ENCODE measurements around the gene RAB25.

RAB25 gene

DNA sequence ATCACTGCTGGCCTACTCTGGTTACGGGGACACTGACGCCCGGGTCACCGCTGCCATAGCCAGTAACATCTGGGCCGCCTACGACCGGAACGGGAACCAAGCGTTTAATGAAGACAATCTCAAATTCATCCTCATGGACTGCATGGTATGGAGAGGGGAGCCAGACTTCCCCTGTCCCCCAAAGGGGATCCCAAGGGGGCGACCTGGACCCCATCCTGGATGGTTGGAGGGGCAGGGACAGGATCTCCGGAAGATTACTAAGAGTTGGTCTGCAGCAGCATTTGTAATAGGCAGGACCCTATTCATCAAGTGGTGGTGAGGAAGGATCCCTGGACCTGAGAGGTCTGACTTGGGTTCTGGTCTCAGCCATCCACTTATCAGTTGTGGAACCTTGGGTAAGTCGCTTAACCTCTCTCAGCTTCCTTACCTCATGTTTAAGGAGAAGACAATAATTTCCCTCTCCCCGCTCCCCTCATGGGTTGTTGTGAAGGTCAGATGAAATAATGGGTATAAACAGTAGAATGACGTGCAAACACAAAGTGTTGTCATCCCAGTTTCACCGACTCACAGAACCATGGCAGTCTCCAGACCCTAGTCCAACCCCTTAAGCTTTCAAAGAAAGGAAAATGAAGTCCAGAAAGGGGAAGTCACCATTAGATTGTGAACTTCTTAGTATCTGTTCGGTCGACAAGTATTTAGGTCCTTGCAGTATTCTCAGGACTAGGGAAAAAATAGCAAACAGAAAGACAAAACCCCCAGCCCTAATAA is 5.5 kb upstream of the RAB25 start:
- no peak for TF ChIP-seq CTCF (IDR thresholded peaks at IDR 0.05; ENCODE audit: low read depth, low read length)
- H3K4me3 ChIP-seq (ENCODE audit: low read depth, low read length): peak overlapping the region; percentile 79

GRCh38 chr1:156056326-156056849 is 4.6 kb upstream of the RAB25 start:
- no peak overlapping the region for H3K4me3 ChIP-seq (ENCODE audit: low read depth, low read length)
- no peak for TF ChIP-seq CTCF (IDR thresholded peaks at IDR 0.05; ENCODE audit: low read depth, low read length)

- TF ChIP-seq CTCF (IDR thresholded peaks at IDR 0.05; ENCODE audit: low read depth, low read length): no peak
- no peak overlapping the region for H3K4me3 ChIP-seq (ENCODE audit: low read depth, low read length)
Observed at GRCh38 chr1:156062189-156062588, 1.2 kb downstream of the RAB25 start.

DNA sequence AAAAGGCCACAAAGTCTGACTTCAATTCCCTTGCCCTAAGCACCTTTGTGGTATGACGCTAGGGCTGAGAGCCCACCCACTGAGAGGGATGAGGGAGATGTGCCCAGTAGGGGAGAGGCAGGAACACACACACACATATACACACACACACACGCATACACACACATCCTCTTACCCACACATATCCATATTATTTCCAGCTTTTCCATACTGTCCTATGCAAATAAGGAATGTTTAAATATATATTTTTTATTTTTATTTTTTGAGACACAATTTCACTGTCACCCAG is 3.0 kb downstream of the RAB25 start:
- H3K4me3 ChIP-seq (ENCODE audit: low read depth, low read length): no peak overlapping the region
- TF ChIP-seq CTCF (IDR thresholded peaks at IDR 0.05; ENCODE audit: low read depth, low read length): no peak

- H3K4me3 ChIP-seq (ENCODE audit: low read depth, low read length): no peak overlapping the region
- TF ChIP-seq CTCF (IDR thresholded peaks at IDR 0.05; ENCODE audit: low read depth, low read length): no peak
Observed at GRCh38 chr1:156064615-156065014, 3.7 kb downstream of the RAB25 start.

DNA sequence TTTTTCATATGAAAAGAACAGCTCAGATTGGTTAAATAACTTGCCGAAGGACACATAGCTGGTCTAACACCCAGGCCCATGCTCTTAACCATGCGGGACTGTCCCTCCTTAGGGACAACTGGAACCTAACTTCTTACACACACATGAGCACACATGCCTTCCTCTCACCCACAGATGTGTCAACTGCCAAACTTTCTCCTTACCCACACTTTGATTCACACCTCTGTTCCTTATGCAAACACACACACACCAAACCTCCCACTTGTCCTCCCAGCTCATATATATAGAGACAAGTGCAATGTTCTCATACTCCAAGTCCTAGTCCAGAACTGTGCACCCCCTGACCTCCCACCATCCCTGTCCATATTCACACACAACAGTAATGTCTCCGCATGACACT is 4.3 kb downstream of the RAB25 start:
- H3K4me3 ChIP-seq (ENCODE audit: low read depth, low read length): no peak overlapping the region
- no peak for TF ChIP-seq CTCF (IDR thresholded peaks at IDR 0.05; ENCODE audit: low read depth, low read length)

DNA sequence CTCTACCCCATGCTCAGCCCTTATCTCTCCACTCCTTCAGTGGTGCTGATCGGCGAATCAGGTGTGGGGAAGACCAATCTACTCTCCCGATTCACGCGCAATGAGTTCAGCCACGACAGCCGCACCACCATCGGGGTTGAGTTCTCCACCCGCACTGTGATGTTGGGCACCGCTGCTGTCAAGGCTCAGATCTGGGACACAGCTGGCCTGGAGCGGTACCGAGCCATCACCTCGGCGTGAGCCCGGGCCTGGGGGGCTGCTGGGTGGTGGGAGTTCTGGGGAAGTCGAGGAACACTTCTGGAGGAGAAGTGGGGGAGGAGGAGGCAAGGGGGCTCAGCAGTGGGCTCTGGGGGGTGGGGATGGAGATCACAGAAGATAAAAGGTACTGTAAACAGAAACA is 4.9 kb downstream of the RAB25 start:
- TF ChIP-seq CTCF (IDR thresholded peaks at IDR 0.05; ENCODE audit: low read depth, low read length): no peak
- no peak overlapping the region for H3K4me3 ChIP-seq (ENCODE audit: low read depth, low read length)
